ENCODE measurements around the gene SUCLG2. TPM values are rescaled to one million over a fixed set of nuclear protein-coding genes. Genes with fewer than 3 reads are reported as not detected.

Gene SUCLG2
- total RNA-seq, 1 donor from 2014 or later = 47.1 TPM

DNA sequence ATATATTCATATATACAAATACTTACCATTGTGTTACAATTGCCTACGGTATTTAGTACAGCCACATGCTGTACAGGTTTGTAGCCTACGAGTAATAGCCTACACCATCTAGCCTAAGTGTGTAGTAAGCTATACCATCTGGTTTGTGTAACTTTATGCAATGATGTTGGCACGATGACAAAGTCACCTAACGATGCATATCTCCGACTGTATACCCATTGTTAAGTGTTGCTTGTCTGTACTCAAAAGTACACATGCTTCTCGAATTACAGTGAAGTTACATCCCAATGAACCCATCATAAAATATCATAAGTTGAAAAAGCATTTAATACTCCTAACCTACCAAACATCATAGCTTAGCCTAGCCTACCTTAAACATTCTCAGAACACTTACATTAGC is 329.2 kb downstream of the SUCLG2 start:
- no peak for DNase-seq (ENCODE audit: low spot score)
